Neural progenitor cell (in vitro differentiated cells): ENCODE measurements around the gene DTX4.

ENCODE experiments used
- EZH2 ChIP-seq: fragments of 200-600 bp; sonication (generic); IDR thresholded peaks from 2 replicates; pipeline ENCODE4 v1.6.1; 2017; ENCODE audit warnings: antibody characterized with exemption, mild to moderate bottlenecking, moderate library complexity
- EZH2phosphoT487 ChIP-seq: fragments of 200-600 bp; sonication (generic); IDR thresholded peaks from 2 replicates; pipeline ENCODE4 v1.6.1; 2017; ENCODE audit warnings: antibody characterized with exemption
- TF ChIP-seq, protein P1 (sequence below): fragments of 200-600 bp; sonication (generic); IDR thresholded peaks from 2 replicates; pipeline ENCODE4 v1.5.1; 2017; ENCODE audit warnings: antibody characterized with exemption, mild to moderate bottlenecking

DNA sequence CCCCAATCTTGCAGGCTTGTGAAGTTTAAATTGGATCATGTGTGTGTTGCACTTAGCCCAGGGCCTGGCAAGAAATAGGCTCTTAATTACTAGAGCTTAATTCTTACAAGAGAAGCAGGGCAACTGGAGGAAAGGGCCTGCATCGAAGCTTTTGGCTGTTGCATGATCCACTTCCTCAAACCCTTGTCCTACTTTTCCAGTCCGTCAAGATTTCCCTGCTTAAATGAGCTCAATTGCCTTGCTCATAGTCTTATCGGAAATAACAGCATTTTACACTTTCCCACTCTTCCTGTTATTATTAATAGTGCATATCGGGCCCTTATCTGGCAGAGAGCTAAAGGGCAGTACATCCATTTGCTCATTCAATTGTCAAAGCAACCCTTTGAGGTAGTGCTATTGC lies 18.1 kb downstream of the DTX4 start:
- TF ChIP-seq, protein P1, sequence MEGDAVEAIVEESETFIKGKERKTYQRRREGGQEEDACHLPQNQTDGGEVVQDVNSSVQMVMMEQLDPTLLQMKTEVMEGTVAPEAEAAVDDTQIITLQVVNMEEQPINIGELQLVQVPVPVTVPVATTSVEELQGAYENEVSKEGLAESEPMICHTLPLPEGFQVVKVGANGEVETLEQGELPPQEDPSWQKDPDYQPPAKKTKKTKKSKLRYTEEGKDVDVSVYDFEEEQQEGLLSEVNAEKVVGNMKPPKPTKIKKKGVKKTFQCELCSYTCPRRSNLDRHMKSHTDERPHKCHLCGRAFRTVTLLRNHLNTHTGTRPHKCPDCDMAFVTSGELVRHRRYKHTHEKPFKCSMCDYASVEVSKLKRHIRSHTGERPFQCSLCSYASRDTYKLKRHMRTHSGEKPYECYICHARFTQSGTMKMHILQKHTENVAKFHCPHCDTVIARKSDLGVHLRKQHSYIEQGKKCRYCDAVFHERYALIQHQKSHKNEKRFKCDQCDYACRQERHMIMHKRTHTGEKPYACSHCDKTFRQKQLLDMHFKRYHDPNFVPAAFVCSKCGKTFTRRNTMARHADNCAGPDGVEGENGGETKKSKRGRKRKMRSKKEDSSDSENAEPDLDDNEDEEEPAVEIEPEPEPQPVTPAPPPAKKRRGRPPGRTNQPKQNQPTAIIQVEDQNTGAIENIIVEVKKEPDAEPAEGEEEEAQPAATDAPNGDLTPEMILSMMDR: no peak
- TF ChIP-seq EZH2 (no peak), EZH2phosphoT487 (no peak)
